Common myeloid progenitor, CD34-positive (primary cell): ENCODE data around the gene COX5A.
"Not testable (repeated sequence)": the region's sequence is repeated elsewhere in the genome, so short reads cannot be mapped to it uniquely, and the experiment has no call there.

Source experiments
- CTCF ChIA-PET: fragments of 350-600 bp; sonication (Branson Sonifier 250); formaldehyde crosslinking; loops from one replicate; lab custom pipeline; 2021; ENCODE audit warnings: antibody characterized with exemption; lab: Charles Lee
- POLR2A ChIA-PET: fragments of 350-600 bp; sonication (Branson Sonifier 250); formaldehyde crosslinking; loops from one replicate; lab custom pipeline; 2021; ENCODE audit warnings: antibody characterized with exemption; lab: Charles Lee
- DNase-seq, 3 donors: peaks; one replicate each; pipeline versions ENCODE4 v3.0.0 to v3.0.0-alpha.2; 2013
- H3K27ac ChIP-seq, 2 experiments: 1 replicate in 1 of 2; 2 replicates in 1 of 2; pipeline ENCODE4 v1.7.0; 2013; ENCODE audit warnings: inconsistent platforms in 2 of 2, low read length in 2 of 2, mild to moderate bottlenecking in 2 of 2, low read depth in 1 of 2, moderate library complexity in 1 of 2; ENCODE audit not compliant: severe bottlenecking in 2 of 2, insufficient read depth in 1 of 2, poor library complexity in 1 of 2
- H3K27me3 ChIP-seq, 5 experiments: replicated peaks in 2 of 5; 1 replicate in 3 of 5; 2 replicates in 2 of 5; pipeline versions ENCODE4 v1.6.1 to v1.7.0; 2013; ENCODE audit warnings: low read length in 4 of 5, mild to moderate bottlenecking in 2 of 5, moderate library complexity in 2 of 5, inconsistent platforms in 1 of 5; ENCODE audit not compliant: insufficient read depth in 5 of 5, control insufficient read depth in 4 of 5
- H3K36me3 ChIP-seq, 4 experiments: 1 replicate in 2 of 4; 2 replicates in 2 of 4; pipeline versions ENCODE4 v1.6.1 to v1.7.0; 2013; ENCODE audit warnings: low read length in 3 of 4, control low read depth in 1 of 4, mild to moderate bottlenecking in 1 of 4; ENCODE audit not compliant: control insufficient read depth in 4 of 4, insufficient read depth in 4 of 4
- H3K4me1 ChIP-seq, 4 experiments: 1 replicate in 3 of 4; 2 replicates in 1 of 4; pipeline versions ENCODE4 v1.6.1 to v1.7.1; 2013; ENCODE audit warnings: low read length in 3 of 4, mild to moderate bottlenecking in 3 of 4, control low read depth in 1 of 4, inconsistent platforms in 1 of 4, moderate library complexity in 1 of 4; ENCODE audit not compliant: control insufficient read depth in 4 of 4, insufficient read depth in 4 of 4; ENCODE audit errors: control extremely low read depth in 1 of 4
- H3K4me3 ChIP-seq, 7 experiments: 1 replicate in 4 of 7; 2 replicates in 3 of 7; pipeline versions ENCODE4 v1.5.1 to v1.7.0; 2013; ENCODE audit warnings: mild to moderate bottlenecking in 7 of 7, low read length in 6 of 7, moderate library complexity in 6 of 7, inconsistent platforms in 2 of 7, low read depth in 2 of 7, control low read depth in 1 of 7; ENCODE audit not compliant: insufficient read depth in 4 of 7, control insufficient read depth in 1 of 7; ENCODE audit errors: extremely low read depth in 1 of 7
- H3K9me3 ChIP-seq, 5 experiments: 1 replicate in 4 of 5; 2 replicates in 1 of 5; pipeline versions ENCODE4 v1.6.1 to v1.7.1; 2013; ENCODE audit warnings: low read length in 4 of 5, mild to moderate bottlenecking in 2 of 5, inconsistent platforms in 1 of 5, low read depth in 1 of 5, moderate library complexity in 1 of 5; ENCODE audit not compliant: control insufficient read depth in 4 of 5, insufficient read depth in 2 of 5; ENCODE audit errors: control extremely low read depth in 1 of 5
- WGBS: methylation state at CpG from one replicate; pipeline ENCODE4 v1.1.5; 2013; ENCODE audit not compliant: insufficient coverage; 5-methylcytosine and 5-hydroxymethylcytosine counted together

COX5A gene

DNA sequence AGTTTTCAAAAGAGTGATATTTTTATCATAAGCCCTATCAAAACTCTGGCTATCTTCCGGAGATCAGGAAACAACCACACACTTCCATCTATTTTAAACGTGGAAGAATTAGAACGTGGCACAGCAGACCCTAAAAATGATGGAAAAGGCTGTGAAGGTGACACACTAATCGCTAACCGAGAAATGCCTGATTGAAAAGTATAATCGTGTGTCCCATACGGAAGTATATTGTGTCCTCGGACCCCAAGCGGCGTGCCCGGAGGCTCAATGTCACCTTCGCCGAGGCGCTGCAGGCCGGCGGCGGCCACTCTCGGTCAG lies 642 bp downstream of the COX5A start:
- 0% methylated on average over 18 of the region's 18 CpGs for WGBS
- ChIA-PET CTCF (no interaction called here), POLR2A (no interaction called here)
- no peaks in the 10 kb centered on the region for H3K27me3 ChIP-seq
- no peaks in the 10 kb centered on the region for H3K9me3 ChIP-seq
- peak overlapping the region; percentile 90 to 99 (median 94) for H3K4me3 ChIP-seq
- DNase-seq = no peak
- H3K36me3 ChIP-seq = no peaks in the 10 kb centered on the region
- H3K27ac ChIP-seq = peak overlapping the region; percentile 75 to 91
- peaks cover 0 to 23% (median 11%) of the 10 kb centered on the region in 4 experiments for H3K4me1 ChIP-seq

GRCh38 chr15:74935193-74935592 lies 2.7 kb downstream of the COX5A start:
- peaks cover 0 to 23% (median 11%) of the 10 kb centered on the region in 4 experiments for H3K4me1 ChIP-seq
- DNase-seq, H3K9me3 ChIP-seq, POLR2A ChIA-PET, H3K27me3 ChIP-seq, H3K4me3 ChIP-seq, H3K27ac ChIP-seq: not testable (repeated sequence)
- peaks cover 0 to 11% (median 3%) of the 10 kb centered on the region in 4 experiments for H3K36me3 ChIP-seq
- WGBS = 100% methylated on average over 2 of the region's 3 CpGs
- CTCF ChIA-PET = interaction anchor here (0.8 to 2.5 kb wide), 8 partner anchors 14 to 301 kb away, joined by 3 to 9 read pairs (median 3); no protein-coding TSS in a partner anchor

- peaks cover 5 to 21% (median 13%) of the 10 kb centered on the region in 4 experiments for H3K36me3 ChIP-seq
- H3K27me3 ChIP-seq = no peaks in the 10 kb centered on the region
- ChIA-PET POLR2A (interaction anchor here (0.7 to 1.2 kb wide), 2 partner anchors 21 to 66 kb away, joined by 3 to 5 read pairs; no protein-coding TSS in a partner anchor), CTCF (interaction anchor here (1.6 to 2.5 kb wide), 2 partner anchors 17 to 32 kb away, joined by 6 to 9 read pairs; no protein-coding TSS in a partner anchor)
- H3K27ac ChIP-seq = peak overlapping the region in 1 of 2 experiments; percentile 43
- peaks cover 0 to 19% (median 11%) of the 10 kb centered on the region in 4 experiments for H3K4me1 ChIP-seq
- WGBS = 57% methylated on average over 2 of the region's 2 CpGs
- DNase-seq = no peak
- no peak overlapping the region for H3K4me3 ChIP-seq
- no peaks in the 10 kb centered on the region for H3K9me3 ChIP-seq
Observed at GRCh38 chr15:74933573-74933972, 4.3 kb downstream of the COX5A start.

- no peaks in the 10 kb centered on the region for H3K4me1 ChIP-seq
- peaks cover 7 to 55% (median 30%) of the 10 kb centered on the region in 4 experiments for H3K36me3 ChIP-seq
- H3K4me3 ChIP-seq = no peak overlapping the region
- ChIA-PET POLR2A (no interaction called here), CTCF (no interaction called here)
- no peak for DNase-seq
- H3K9me3 ChIP-seq = no peaks in the 10 kb centered on the region
- H3K27me3 ChIP-seq = no peaks in the 10 kb centered on the region
- H3K27ac ChIP-seq = no peak overlapping the region
- WGBS = 90% methylated on average over 3 of the region's 5 CpGs
Observed at GRCh38 chr15:74928771-74929198, 9.1 kb downstream of the COX5A start.

DNA sequence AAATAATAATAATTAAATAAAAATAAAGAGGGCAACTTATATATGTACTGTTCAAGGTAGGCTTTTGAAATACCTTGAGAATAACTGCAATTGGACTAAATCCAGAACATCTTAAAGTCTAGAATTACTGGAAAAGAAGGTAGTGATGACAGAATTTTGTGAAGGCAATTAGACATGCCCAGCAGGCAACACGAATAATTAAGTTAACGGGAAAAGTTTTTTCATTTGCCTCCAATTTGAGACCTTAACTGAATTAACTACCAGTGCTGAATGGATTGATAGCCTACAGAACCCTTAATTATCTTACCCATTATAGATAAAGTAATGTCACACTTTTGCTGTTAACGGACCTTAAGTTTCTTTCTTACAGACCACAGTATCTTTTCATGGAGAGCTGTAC lies 13.3 kb downstream of the COX5A start:
- CTCF ChIA-PET = no interaction called here
- Histone ChIP-seq H3K4me1 (peaks cover 0 to 11% (median 2%) of the 10 kb centered on the region in 4 experiments), H3K27ac (no peak overlapping the region), H3K4me3 (no peak overlapping the region), H3K36me3 (peaks cover 11 to 77% (median 43%) of the 10 kb centered on the region in 4 experiments), H3K9me3 (no peaks in the 10 kb centered on the region), H3K27me3 (no peaks in the 10 kb centered on the region)
- no peak for DNase-seq
- 100% methylated on average over 2 of the region's 3 CpGs for WGBS
- POLR2A ChIA-PET = no interaction called here

DNA sequence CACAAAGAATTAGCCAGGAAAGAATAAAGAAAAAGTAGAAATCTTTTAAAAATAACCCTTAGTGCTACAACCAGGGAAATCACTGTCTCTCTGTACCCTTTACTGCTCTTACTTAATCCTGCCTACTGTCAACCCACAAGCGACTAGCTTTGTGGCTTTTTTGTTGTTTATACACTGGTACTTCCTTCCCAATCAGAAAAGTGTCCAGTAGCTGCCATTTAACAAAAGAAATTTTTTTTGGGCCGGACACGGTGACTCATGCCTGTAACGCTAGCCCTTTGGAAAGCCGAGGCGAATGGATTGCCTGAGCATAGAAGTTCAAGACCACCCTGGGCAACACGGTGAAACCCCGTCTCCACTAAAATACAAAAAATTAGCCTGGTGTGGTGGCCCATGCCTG lies 17.4 kb downstream of the COX5A start:
- 39% methylated on average over 5 of the region's 8 CpGs for WGBS
- POLR2A ChIA-PET = no interaction called here
- Histone ChIP-seq H3K9me3 (no peaks in the 10 kb centered on the region), H3K27ac (peak overlapping the region; percentile 16 to 19), H3K4me1 (peaks cover 0 to 11% (median 2%) of the 10 kb centered on the region in 4 experiments), H3K4me3 (no peak overlapping the region), H3K36me3 (peaks cover 15 to 72% (median 42%) of the 10 kb centered on the region in 4 experiments), H3K27me3 (no peaks in the 10 kb centered on the region)
- CTCF ChIA-PET = interaction anchor here (0.9 to 2.0 kb wide), 6 partner anchors 9 to 121 kb away, joined by 3 to 8 read pairs (median 3); partner anchors contain the start of gene FAM219B
- peak in 2 of 3 donors; percentile 71 to 74 for DNase-seq

DNA sequence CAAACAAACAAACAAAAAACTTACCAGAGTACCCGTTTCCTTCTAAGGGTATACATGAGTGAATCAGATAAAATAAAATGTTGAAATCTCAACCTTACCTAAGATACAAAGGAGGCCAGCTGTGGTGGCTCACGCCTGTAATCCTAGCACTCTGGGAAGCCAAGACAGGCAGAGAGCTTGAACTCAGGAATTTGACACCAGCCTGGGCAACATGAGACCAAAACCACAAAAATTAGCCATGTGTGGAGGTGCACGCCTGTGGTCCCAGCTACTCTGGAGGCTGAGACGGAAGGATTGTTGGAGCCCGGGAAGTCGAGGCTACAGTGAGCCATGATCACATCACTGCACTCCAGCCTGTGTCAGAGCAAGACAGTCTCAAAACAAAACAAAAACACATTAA lies 20.2 kb downstream of the COX5A start:
- Histone ChIP-seq H3K36me3 (peaks cover 15 to 70% (median 42%) of the 10 kb centered on the region in 4 experiments), H3K4me1 (peaks cover 0 to 11% (median 2%) of the 10 kb centered on the region in 4 experiments), H3K27me3 (no peaks in the 10 kb centered on the region), H3K9me3 (no peaks in the 10 kb centered on the region), H3K4me3 (no peak overlapping the region), H3K27ac (no peak overlapping the region)
- 98% methylated on average over 5 of the region's 6 CpGs for WGBS
- POLR2A ChIA-PET = no interaction called here
- no peak for DNase-seq
- CTCF ChIA-PET = interaction anchor here (1.2 to 1.3 kb wide), 2 partner anchors 9 to 11 kb away, joined by 5 to 6 read pairs; partner anchors contain the start of gene FAM219B
